Natural killer cell treated with Interleukin-12 subunit alpha and Interleukin-12 subunit beta and Interleukin-15 and Interleukin-18, amount 100 ng/mL, for 72 hours (primary cell): ENCODE data around the gene APOL2. TPM values are rescaled to one million over a fixed set of nuclear protein-coding genes. Genes with fewer than 3 reads are reported as not detected.
"Not testable (repeated sequence)": the region's sequence is repeated elsewhere in the genome, so short reads cannot be mapped to it uniquely, and the experiment has no call there.

Experiments
- ATAC-seq, 2 donors: fragments of 150-1000 bp; cut with Tn5 transposase in 1 of 2; sonication (Bioruptor Pico), chemical (Tn5 transposase) in 1 of 2; 2 replicates each; pipeline ENCODE4 v1.10.0; 2021
- DNase-seq: peaks from one replicate; pipeline ENCODE4 v3.0.0; 2022; ENCODE audit warnings: low spot score
- H3K27ac Mint-ChIP-seq, 2 donors: 1 replicate in 1 of 2; 2 replicates in 1 of 2; pipeline ENCODE4 v1.8.0; 2022; ENCODE audit warnings: mixed read lengths in 2 of 2, mild to moderate bottlenecking in 1 of 2, moderate library complexity in 1 of 2
- H3K27me3 Mint-ChIP-seq, 2 donors: 1 replicate in 1 of 2; 2 replicates in 1 of 2; pipeline ENCODE4 v1.8.0; 2022; ENCODE audit warnings: mixed read lengths in 2 of 2
- H3K36me3 Mint-ChIP-seq: one replicate; pipeline ENCODE4 v1.8.0; 2022; ENCODE audit warnings: mixed read lengths
- H3K4me1 Mint-ChIP-seq, 2 donors: 1 replicate in 1 of 2; 2 replicates in 1 of 2; pipeline ENCODE4 v1.8.0; 2022; ENCODE audit warnings: low read depth in 2 of 2, mixed read lengths in 2 of 2, mild to moderate bottlenecking in 1 of 2
- H3K4me3 Mint-ChIP-seq: one replicate; pipeline ENCODE4 v1.8.0; 2022; ENCODE audit warnings: mixed read lengths
- H3K9me3 Mint-ChIP-seq: 2 replicates; pipeline ENCODE4 v1.8.0; 2022; ENCODE audit warnings: mixed read lengths
- total RNA-seq, 2 donors: library from RNA; stranded (reverse); gene quantifications; one replicate each; pipeline ENCODE4 v1.2.3, GENCODE V29; 2022

APOL2 gene
- total RNA-seq, 2 donors from 2014 or later = 92.1 to 231 TPM

DNA sequence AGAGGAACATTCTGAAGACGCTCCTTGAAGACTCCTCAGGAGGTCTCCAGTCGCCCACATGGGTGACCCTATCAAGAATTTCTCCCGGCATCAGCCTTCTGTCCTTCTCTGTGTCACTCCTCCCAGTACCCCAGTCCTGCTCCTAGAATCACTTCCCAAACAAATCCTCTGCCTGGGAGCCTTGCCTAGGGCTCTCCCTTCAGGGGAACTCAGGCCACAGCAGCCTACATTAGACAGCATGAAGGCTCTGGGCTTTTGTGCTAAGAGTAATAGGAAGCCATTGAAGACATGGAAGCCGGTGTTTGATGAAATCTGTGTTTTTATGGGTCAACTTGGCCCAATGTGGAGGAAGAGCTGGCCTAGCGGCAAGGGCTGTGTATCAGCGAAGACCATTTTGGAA lies 51.5 kb downstream of the APOL2 start:
- not testable (repeated sequence) for H3K9me3 Mint-ChIP-seq, H3K36me3 Mint-ChIP-seq, H3K27ac Mint-ChIP-seq, DNase-seq, H3K4me1 Mint-ChIP-seq, H3K4me3 Mint-ChIP-seq, ATAC-seq, H3K27me3 Mint-ChIP-seq

DNA sequence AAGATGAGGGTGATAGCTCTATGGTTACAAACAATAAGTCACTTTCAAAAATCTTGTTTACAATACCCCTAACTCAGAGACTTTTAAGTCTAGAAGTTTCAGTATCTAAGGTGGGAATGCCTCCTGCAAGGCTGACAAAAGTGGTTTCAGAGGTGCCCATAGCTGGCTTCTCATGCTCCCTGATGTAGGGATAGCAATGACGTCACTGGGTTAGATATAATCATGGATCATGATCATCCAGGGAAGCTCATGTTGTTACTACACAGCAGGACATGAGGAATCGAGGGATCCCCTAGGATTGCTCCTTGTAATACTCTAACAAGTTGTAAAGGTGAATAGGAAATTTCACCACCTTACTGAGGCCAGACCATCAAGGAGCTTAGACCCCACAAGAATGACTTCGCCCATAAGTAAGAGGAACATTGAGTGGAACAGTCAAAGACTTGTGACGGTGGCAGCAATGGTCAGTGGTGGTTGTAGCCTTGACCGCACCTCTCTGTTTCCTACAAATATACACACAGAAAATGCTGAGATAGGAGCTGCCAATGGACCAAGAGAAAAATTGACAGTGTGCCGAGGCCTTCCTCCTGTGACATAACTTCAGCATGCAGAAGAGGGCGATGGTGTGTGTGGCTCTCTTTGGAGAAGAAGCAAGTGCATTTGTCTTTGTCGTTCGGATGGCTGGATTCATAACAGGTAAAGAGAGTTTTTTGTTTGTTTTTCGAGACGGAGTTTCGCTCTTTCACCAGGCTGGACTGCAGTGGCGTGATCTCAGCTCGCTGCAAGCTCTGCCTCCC lies 53.3 kb downstream of the APOL2 start:
- Mint-ChIP-seq H3K27me3 (no peaks in the 10 kb centered on the region), H3K27ac (no peak overlapping the region), H3K4me1 (no peaks in the 10 kb centered on the region), H3K9me3 (no peaks in the 10 kb centered on the region), H3K36me3 (no peaks in the 10 kb centered on the region), H3K4me3 (no peak overlapping the region)
- ATAC-seq = no peak
- no peak for DNase-seq

DNA sequence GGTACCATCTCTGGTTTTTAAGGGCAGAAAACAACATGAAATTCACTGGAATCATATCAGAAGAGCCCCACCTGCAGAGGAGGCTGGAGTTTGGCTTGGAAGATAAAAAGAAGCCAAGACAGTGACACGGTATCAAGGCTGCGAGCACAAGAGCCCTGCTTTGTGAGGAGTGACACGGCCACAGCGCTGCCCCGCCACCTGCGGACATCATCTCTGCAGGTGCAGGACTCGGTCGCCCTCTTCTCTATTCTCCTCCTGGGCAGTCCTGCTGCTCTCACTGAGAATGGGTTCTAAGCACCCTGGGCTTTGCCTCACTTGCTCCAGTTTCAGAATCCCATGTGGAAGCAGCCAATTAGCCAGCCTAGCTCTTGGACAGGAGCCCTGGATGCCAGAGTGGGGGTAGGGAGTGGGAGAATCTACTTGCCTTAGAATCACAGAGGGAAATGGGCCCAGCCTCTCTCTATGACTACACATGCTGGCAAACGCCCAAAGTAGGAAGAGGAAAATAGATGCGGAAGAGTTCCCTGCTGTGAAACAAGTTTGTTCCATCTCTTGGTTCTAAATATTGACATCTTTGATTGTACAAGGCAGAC lies 54.8 kb downstream of the APOL2 start:
- Mint-ChIP-seq H3K27me3 (no peaks in the 10 kb centered on the region), H3K9me3 (no peaks in the 10 kb centered on the region), H3K4me1 (peaks cover 0 to 4% of the 10 kb centered on the region in 2 donors), H3K4me3 (no peak overlapping the region), H3K27ac (peak overlapping the region in 1 of 2 donors; percentile 12), H3K36me3 (no peaks in the 10 kb centered on the region)
- DNase-seq (no peak), ATAC-seq (no peak)

DNA sequence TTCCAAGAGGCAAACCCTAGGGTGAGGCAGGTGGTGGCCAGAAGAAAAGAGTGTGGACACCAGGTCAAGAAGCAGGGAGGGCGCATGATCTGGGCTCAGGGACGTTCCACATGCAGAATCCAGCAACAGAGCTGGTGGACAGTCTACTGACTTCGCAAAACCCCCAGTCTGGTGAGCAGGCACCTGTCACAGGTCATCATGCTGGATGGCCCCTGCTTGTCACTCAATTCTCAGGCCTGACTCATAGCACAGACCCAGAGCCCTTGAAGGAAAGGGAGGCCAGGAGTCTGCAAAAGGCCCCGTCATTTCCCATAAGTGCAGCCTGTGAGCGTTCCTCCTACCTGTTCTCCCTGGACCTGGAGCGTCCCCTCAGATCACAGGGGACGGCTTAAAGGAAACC lies 55.9 kb downstream of the APOL2 start:
- ATAC-seq = no peak
- H3K27me3 Mint-ChIP-seq = no peaks in the 10 kb centered on the region

DNA sequence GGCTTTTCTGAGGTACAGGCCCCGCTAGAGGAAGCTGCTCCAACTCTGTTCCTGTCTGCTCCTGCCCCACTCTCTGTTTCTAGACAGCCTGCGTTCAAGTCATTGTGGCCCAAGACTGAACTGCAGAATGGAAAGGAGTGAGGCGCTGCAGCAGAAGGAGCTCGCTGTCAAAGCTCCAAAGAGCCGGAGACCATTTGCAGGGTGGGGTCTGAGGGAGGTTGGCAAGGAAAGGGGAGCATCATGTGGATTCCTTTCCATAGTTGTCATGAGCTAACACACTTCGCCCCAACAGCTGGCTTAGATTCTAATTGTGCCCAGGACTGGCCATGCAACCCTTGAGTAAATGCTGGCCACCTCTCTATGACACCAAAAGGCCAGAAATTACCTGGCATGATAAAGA lies 56.5 kb downstream of the APOL2 start:
- Mint-ChIP-seq H3K4me3 (no peak overlapping the region), H3K9me3 (no peaks in the 10 kb centered on the region), H3K27ac (no peak overlapping the region), H3K27me3 (no peaks in the 10 kb centered on the region), H3K36me3 (no peaks in the 10 kb centered on the region), H3K4me1 (peaks cover 0 to 4% of the 10 kb centered on the region in 2 donors)
- DNase-seq (no peak), ATAC-seq (no peak)

More for the DNA sequence above, 55.9 kb downstream of the APOL2 start:
- no peak overlapping the region for H3K4me3 Mint-ChIP-seq
- H3K36me3 Mint-ChIP-seq = no peaks in the 10 kb centered on the region
- DNase-seq = no peak
- no peak overlapping the region for H3K27ac Mint-ChIP-seq
- peaks cover 0 to 4% of the 10 kb centered on the region in 2 donors for H3K4me1 Mint-ChIP-seq
- no peaks in the 10 kb centered on the region for H3K9me3 Mint-ChIP-seq

DNA sequence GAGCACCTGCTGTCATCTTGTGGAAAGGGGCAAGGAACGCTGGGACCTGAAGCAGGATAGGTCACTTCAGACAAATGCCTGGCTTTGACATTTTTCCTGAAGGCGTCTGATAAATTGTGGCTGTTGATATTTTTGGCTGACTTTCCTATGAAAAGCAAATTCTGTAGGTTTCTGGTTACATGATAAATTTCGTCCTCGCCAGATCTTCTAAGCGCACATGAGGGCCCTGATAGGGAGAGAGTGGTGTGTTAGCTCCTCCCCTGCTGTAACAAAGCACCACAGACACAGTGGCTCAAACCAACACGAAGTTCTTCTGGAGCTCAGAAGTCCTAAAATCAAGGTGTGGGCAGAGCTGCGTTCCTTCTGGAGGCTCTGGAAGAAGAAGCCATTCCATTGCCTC lies 57.3 kb downstream of the APOL2 start:
- H3K27ac Mint-ChIP-seq = no peak overlapping the region
- H3K27me3 Mint-ChIP-seq = no peaks in the 10 kb centered on the region
- H3K4me1 Mint-ChIP-seq = peaks cover 0 to 4% of the 10 kb centered on the region in 2 donors
- no peak for DNase-seq
- H3K4me3 Mint-ChIP-seq = no peak overlapping the region
- no peaks in the 10 kb centered on the region for H3K9me3 Mint-ChIP-seq
- ATAC-seq = no peak
- no peaks in the 10 kb centered on the region for H3K36me3 Mint-ChIP-seq

DNA sequence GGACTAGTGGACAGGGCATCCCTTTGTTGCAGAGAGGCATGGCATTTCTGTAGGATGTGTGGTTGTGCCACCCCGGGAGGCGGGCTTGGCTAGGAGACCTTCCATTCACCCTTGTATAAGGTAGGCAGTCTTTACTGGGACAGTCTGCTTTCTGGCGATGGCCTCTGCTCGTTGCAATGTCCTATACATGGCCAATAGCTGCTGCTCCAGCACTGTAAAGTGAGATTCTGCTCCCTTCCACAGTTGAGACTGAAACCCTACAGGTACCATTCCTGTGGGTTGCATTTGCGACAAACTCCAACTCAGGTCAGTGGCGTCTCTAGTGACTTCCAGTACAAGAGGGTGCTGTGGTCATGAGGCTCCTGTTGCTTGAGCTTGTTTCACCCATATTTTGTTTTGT lies 58.4 kb downstream of the APOL2 start:
- ATAC-seq = no peak
- H3K9me3 Mint-ChIP-seq = no peaks in the 10 kb centered on the region
- no peak for DNase-seq
- no peaks in the 10 kb centered on the region for H3K36me3 Mint-ChIP-seq
- H3K27me3 Mint-ChIP-seq = no peaks in the 10 kb centered on the region
- peaks cover 0 to 7% of the 10 kb centered on the region in 2 donors for H3K4me1 Mint-ChIP-seq
- no peak overlapping the region for H3K27ac Mint-ChIP-seq
- H3K4me3 Mint-ChIP-seq = no peak overlapping the region

DNA sequence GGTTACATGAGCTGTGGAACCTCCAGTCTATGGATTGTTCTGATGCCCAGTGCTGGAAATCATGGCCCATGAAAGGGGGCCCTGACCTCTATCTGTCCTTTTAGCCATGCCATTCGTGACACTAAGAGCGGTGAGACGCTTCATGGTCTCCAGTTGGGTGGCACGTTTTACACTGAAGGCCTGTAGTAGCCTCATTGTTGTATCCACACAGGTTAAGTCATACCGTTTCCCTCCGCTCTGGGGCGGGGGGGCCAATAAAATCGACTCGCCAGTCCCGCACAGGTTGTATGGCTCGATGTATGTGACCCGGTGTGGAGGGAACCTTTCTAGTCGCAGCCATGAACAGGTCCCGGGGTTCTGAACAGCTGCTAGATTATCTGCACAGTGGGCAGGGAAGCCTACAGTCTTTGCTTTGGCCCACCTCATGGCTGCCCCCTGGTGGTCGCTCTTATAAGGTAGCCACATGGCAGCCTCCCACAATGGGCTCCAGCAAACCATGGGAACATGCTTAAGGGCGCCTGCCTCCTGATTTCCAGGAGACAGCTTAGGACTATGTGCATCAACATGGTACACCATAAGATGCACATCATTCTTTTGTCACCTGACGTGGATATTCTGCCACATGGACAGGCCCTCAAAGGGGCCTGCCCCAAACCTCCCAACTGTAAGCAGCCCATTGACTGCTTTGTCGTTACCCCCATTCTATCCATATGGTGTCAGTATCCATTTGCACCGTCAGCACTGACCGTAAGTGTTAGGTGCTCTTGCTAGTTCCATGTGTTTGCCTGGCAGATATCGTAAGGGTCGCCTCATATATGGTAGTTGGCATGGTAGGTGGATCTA lies 59.1 kb downstream of the APOL2 start:
- H3K9me3 Mint-ChIP-seq = no peaks in the 10 kb centered on the region
- DNase-seq (peak; percentile 88), ATAC-seq (peak; percentile 90 to 93)
- no peaks in the 10 kb centered on the region for H3K27me3 Mint-ChIP-seq
- peaks cover 0 to 7% of the 10 kb centered on the region in 2 donors for H3K4me1 Mint-ChIP-seq
- no peak overlapping the region for H3K27ac Mint-ChIP-seq
- no peak overlapping the region for H3K4me3 Mint-ChIP-seq
- H3K36me3 Mint-ChIP-seq = no peaks in the 10 kb centered on the region

DNA sequence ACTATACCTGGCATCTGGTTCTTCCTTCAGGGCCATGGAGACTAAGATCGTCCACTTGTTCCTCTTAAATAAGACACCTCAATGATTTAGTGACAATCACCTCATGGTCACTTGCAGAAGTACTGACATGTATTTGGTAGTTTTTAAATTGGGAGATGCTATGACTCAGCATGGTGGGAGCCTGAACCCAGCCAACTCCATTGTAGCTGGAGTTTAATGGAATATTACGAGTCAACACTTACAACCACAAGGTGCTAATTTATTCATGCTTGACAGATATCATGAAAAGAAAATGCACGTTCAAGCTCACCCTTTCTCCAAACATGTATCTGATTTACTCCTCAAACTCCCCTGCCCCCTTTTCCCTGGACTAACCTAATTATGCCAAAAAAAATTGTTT lies 62.2 kb downstream of the APOL2 start:
- Mint-ChIP-seq H3K4me3 (no peak overlapping the region), H3K4me1 (peaks cover 0 to 7% of the 10 kb centered on the region in 2 donors), H3K36me3 (no peaks in the 10 kb centered on the region), H3K9me3 (no peaks in the 10 kb centered on the region), H3K27ac (no peak overlapping the region), H3K27me3 (no peaks in the 10 kb centered on the region)
- DNase-seq (no peak), ATAC-seq (no peak)

Other genes starting within 250 kb of the APOL2 start
- 1 to 10 TPM in 1 of 2 donors, under 1 TPM in 1; 0.71 to 1.8 TPM for gene RBFOX2, start 210.7 kb downstream of the APOL2 start, total RNA-seq
- gene APOL3, start 78.8 kb downstream of the APOL2 start, total RNA-seq = 100 to 1,000 TPM in 1 of 2 donors, 10 to 100 TPM in 1; 79.8 to 169 TPM
- 1 to 10 TPM in 1 of 2 donors, under 1 TPM in 1; 0.64 to 1.5 TPM for gene APOL4, start 37.7 kb downstream of the APOL2 start, total RNA-seq
- gene APOL1, start 13.6 kb upstream of the APOL2 start, total RNA-seq = 100 to 1,000 TPM in 1 of 2 donors, 10 to 100 TPM in 1; 42.2 to 129 TPM
- gene MYH9, start 148.4 kb upstream of the APOL2 start, total RNA-seq = 100 to 1,000 TPM; 623 to 642 TPM
- gene TXN2, start 242.1 kb upstream of the APOL2 start, total RNA-seq = 10 to 100 TPM; 67.5 to 96.7 TPM